Measurements from ENCODE around the gene TMEM123. TPM values are rescaled to one million over a fixed set of nuclear protein-coding genes. Genes with fewer than 3 reads are reported as not detected.
"Not testable (repeated sequence)": the region's sequence is repeated elsewhere in the genome, so short reads cannot be mapped to it uniquely, and the experiment has no call there.

The TMEM123 gene
- total RNA-seq, 1 donor: 149 TPM

- not testable (repeated sequence) for DNase-seq (ENCODE audit: low read depth in 2 of 3, low spot score in 2 of 3)
Observed at GRCh38 chr11:102374633-102375424, 77.7 kb downstream of the TMEM123 start.

- DNase-seq (ENCODE audit: low read depth in 2 of 3, low spot score in 2 of 3): no peak
Observed at GRCh38 chr11:102368472-102368871, 84.1 kb downstream of the TMEM123 start.

- DNase-seq (ENCODE audit: low read depth in 2 of 3, low spot score in 2 of 3): peak in 2 of 3 donors; percentile 30 to 60
Observed at GRCh38 chr11:102367364-102367763, 85.2 kb downstream of the TMEM123 start.

- DNase-seq (ENCODE audit: low read depth in 2 of 3, low spot score in 2 of 3): no peak
Observed at GRCh38 chr11:102364991-102365390, 87.6 kb downstream of the TMEM123 start.

GRCh38 chr11:102361086-102362031, 91.2 kb downstream of the TMEM123 start:
- no peak for DNase-seq (ENCODE audit: low read depth in 2 of 3, low spot score in 2 of 3)

GRCh38 chr11:102360681-102361080, 91.9 kb downstream of the TMEM123 start:
- DNase-seq (ENCODE audit: low read depth in 2 of 3, low spot score in 2 of 3): no peak

- peak in 1 of 3 donors; percentile 24 for DNase-seq (ENCODE audit: low read depth in 2 of 3, low spot score in 2 of 3)
Observed at GRCh38 chr11:102359372-102359771, 93.2 kb downstream of the TMEM123 start.

- no peak for DNase-seq (ENCODE audit: low read depth in 2 of 3, low spot score in 2 of 3)
Observed at GRCh38 chr11:102357116-102357515, 95.4 kb downstream of the TMEM123 start.

- DNase-seq (ENCODE audit: low read depth in 2 of 3, low spot score in 2 of 3): peak in 2 of 3 donors; percentile 13 to 41
Observed at GRCh38 chr11:102347462-102348370, 104.8 kb downstream of the TMEM123 start.

GRCh38 chr11:102346748-102347461, 105.7 kb downstream of the TMEM123 start, which contains the start of gene BIRC2:
Gene BIRC2, plus strand, starts transcription at chr11:102347214. Its CDS starts 2,641 bp downstream, at chr11:102349855.
- DNase-seq (ENCODE audit: low read depth in 2 of 3, low spot score in 2 of 3): peak; percentile 96 to 97 (median 97)

- DNase-seq (ENCODE audit: low read depth in 2 of 3, low spot score in 2 of 3): no peak
Observed at GRCh38 chr11:102346456-102346747, 106.2 kb downstream of the TMEM123 start.

Other genes starting within 250 kb of the TMEM123 start
- gene BIRC3, start 135.3 kb downstream of the TMEM123 start, total RNA-seq: 7.0 TPM
- 49.0 TPM for gene BIRC2, start 105.6 kb downstream of the TMEM123 start, total RNA-seq
- 1.3 TPM for gene MMP7, start 78.0 kb upstream of the TMEM123 start, total RNA-seq
- gene MMP20, start 172.6 kb upstream of the TMEM123 start, total RNA-seq: not detected